Keratinocyte (primary cell): ENCODE data around the gene FOXP4.

Experiments used
- CTCF ChIP-seq, 3 experiments: IDR thresholded peaks in 1 of 3; conservative IDR thresholded peaks in 1 of 3; optimal IDR thresholded peaks in 1 of 3; 2 replicates in 2 of 3; 3 replicates in 1 of 3; pipeline versions ENCODE3 to v1.5.1; 2011; ENCODE audit warnings: low read length in 3 of 3, mild to moderate bottlenecking in 3 of 3, moderate library complexity in 2 of 3, control low read depth in 1 of 3, inconsistent platforms in 1 of 3; ENCODE audit not compliant: insufficient read depth in 2 of 3; ENCODE audit errors: extremely low read depth in 1 of 3
- EZH2 ChIP-seq: IDR thresholded peaks from one replicate; pipeline ENCODE4 v1.6.1; 2012; ENCODE audit warnings: inconsistent platforms, mild to moderate bottlenecking, low read length, moderate library complexity

- TF ChIP-seq CTCF (optimal IDR thresholded peaks at IDR 0.05 in 1 of 3, IDR thresholded peaks at IDR 0.05 in 1 of 3, conservative IDR thresholded peaks at IDR 0.05 in 1 of 3; ENCODE audit: extremely low read depth in 1 of 3, insufficient read depth in 2 of 3, low read length in 3 of 3) (no peak), EZH2 (no peak)
Measured at GRCh38 chr6:41570259-41570615, 24.1 kb downstream of the FOXP4 start.
